GM21619 (cell line): ENCODE data around the gene DDX51.
A peak's percentile ranks its signal among the peaks of the same experiment; 100 is the strongest.
"Not testable (repeated sequence)": the region's sequence is repeated elsewhere in the genome, so short reads cannot be mapped to it uniquely, and the experiment has no call there.

ENCODE experiments used
- ATAC-seq: cut with Tn5 transposase; IDR thresholded peaks from one replicate; pipeline ENCODE4 v1.9.1; 2021; ENCODE audit not compliant: unreplicated experiment

Gene DDX51

DNA sequence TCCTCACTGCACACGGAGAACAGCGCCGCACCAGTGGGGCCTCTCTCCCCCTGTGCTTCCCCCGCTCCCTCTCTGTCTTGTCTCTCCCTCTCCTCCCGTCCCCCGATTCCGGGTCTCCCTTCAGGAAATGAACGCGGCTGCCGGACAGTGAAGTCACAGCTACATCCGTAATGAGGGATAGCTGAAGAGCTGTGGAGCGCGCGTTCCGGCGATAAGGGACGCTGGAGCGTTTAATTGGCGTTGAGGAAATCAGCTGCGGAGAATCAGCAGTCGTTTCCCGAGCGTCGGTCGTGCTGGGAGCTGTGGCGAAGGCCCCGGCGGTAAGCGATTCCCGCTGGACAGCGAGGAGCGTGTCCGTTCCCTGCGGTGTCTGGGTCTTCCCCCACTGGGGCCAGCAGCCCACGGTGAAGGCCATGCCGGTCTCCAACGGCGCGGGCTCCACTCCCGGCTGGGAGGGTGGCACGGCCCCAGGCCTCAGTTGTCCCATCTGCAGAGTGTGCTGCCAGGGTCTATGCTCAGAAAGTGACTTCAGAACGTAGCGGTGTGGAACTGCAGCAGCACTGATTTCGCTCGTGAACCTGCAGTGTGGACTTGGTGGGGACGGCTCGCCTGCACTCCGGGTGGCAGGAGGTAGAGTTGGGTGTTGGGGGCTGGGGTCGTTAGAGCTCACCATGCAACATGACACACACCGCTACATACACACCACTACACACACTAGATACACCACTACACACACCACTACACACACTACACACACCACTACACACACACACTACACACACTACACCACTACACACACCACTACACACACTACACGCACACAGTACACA is 11.0 kb upstream of the DDX51 start:
- ATAC-seq, result no peak

DNA sequence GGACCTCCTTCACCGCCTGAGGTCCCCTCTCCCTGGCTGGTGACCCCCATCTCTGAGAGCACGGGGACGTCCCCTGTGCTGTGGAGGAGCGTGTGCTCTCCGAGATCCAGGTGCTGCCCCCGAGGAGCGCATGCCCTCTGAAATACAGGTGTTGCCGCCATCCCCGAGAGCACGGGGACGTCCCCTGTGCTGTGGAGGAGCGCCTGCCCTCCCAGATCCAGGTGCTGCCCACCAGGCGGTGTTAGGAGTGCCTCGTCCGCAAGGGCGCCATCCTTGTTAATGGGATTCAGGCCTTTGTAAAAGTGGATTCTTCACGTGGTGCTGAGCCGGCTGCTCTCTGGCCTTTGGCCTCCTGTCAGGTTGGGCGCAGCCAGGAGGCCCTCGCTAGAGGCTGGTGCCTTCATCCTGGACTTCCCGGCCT is 10.2 kb upstream of the DDX51 start:
- ATAC-seq, result peak; percentile 31

DNA sequence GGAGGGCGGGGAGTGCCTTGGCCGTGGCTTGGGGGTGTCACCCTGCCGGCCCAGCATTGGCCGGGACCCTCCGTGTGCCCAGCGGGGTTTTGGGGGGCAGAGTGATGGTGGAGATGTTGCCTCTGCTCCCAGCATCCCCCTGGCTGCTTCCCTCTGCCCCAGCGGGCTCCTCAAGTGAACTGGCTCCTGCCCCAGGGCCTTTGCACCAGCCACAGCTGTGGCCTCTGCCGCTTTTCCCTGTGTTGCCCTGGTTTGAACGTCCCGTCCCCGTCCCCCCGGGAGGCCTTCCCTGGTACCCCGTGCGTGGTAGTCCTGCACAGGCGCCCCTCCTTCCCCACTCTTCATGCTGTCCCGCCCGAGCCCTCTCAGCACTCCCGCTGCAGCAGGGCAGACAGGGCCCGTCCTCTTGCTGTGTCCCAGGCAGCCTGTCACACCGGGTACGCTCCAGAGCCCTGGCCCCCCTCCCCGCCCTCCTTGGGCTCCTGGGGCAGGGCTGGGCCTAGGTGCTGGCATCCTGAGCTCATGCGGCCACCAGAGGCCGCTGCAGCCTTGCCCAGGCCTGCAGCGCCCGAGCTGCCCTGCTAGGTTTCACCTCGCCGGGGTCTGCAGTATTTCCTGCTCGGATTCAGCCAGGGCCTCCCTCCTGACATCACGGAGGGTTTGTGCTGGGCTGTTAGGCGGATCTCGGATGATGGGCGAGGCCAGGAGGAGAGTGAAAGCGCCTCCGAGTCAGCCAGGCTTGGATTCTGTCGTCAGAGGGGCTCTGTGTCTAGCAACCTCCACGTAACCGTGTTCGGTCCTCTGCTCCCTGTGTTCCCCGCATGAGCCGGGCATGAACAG is 9.6 kb upstream of the DDX51 start:
- ATAC-seq, result peak; percentile 80

DNA sequence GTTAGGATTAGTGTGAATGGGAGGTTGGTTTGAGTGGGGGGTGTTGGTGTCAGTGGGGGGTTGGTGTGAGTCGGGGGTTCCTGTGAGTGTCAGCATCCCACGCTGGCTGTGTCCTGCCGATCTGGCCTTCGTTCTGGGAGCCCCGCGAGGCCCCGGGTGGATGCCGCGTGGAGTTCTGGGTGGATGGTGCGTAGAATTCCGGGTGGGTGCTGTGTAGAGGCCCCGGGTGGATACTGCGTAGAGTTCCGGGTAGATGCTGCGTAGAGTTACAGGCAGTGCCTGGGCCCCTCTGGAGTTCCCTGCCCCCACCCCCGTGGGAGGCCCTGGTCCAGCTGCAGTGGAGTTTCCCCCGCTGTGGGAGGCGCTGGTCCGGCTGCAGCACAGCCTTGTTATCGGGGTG is 8.8 kb upstream of the DDX51 start:
- ATAC-seq, result no peak

DNA sequence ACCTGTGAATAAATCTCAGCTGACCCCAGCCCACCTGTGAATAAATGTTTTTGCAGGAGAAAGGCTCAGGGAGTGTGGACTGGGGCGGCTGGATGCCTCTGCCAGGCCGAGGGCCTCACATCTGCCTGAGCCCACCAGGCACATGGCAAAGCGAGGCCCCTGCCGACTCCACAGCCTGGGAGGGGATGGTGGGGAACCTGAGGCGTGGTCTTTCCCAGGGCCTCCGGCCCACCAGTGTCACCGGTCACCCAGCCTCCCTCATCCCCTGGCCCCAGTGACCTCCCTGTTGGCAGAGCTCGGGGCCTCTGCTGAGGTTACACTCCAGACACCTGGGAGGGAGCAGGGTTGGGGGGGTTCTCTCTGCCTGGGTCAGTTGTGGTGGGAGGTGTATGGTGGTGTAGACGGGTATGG is 8.3 kb upstream of the DDX51 start:
- ATAC-seq, result no peak

DNA sequence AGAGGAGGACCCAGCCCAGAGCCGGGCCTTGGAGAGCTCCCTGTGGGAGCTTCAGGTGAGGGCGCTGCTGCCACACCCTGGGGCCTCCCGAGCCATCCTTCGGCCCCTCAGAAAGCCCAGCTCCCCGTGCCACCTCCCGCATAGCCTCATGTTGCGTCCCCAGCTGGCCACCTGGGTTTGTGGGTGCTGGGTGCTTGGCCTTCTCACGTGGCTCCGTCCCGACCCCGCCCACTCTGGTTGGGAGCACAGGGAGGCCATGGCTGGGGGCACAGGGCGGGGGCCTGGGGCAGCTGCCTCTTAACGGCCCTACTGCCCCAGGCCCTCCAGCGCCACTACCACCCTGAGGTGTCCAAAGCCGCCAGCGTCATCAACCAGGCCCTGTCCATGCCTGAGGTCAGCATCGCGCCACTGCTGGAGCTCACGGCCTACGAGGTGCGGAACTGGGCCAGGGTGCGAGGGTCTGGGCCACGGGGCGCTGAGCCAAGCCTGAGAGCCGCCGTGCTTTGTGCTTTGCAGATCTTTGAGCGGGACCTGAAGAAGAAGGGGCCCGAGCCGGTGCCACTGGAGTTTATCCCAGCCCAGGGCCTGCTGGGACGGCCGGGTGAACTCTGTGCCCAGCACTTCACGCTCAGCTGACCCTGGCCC is 7.8 kb upstream of the DDX51 start:
- no peak for ATAC-seq

DNA sequence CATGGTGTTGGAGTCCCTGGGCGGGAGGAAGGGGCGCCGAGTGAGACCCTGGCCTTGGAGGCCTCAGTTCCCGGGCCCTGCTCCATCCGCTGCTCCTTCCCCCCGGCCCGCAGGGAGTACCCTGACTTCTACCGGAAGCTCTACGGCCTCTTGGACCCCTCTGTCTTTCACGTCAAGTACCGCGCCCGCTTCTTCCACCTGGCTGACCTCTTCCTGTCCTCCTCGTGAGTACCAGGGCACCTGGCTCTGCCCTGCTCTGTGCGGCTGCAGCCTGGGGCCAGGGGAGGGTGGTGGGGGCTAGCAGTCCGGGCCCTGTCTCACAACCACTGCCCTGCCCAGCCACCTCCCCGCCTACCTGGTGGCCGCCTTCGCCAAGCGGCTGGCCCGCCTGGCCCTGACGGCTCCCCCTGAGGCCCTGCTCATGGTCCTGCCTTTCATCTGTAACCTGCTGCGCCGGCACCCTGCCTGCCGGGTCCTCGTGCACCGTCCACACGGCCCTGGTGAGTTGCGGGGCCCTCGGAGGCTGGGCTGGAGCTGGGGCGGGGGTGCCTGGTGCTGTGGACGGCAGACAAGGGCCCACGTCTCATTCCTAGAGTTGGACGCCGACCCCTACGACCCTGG is 7.1 kb upstream of the DDX51 start:
- ATAC-seq, result no peak

DNA sequence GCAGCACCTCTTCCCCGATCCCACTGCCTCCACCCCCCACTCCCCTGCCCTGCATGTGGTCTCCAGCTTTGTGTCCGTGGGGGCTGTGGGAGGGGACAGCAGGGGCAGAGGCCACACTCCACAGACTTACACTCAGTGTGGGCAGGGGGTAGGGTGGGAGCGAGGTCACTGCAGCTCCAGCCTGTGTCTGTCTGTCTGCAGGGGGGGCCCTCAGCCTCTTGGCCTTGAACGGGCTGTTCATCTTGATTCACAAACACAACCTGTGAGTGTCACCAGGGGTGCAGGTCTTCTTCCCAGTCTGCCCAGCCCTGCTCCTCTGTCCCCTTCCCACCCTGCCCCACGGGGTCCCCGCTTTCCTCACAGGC is 6.6 kb upstream of the DDX51 start:
- no peak for ATAC-seq

DNA sequence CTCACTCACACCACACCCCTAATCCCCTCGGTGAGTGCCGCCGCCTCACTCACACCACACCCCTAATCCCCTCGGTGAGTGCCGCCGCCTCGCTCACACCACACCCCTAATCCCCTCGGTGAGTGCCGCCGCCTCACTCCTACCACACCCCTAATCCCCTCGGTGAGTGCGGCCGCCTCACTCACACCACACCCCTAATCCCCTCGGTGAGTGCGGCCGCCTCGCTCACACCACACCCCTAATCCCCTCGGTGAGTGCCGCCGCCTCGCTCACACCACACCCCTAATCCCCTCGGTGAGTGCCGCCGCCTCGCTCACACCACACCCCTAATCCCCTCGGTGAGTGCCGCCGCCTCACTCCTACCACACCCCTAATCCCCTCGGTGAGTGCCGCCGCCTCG is 5.4 kb upstream of the DDX51 start:
- not testable (repeated sequence) for ATAC-seq

DNA sequence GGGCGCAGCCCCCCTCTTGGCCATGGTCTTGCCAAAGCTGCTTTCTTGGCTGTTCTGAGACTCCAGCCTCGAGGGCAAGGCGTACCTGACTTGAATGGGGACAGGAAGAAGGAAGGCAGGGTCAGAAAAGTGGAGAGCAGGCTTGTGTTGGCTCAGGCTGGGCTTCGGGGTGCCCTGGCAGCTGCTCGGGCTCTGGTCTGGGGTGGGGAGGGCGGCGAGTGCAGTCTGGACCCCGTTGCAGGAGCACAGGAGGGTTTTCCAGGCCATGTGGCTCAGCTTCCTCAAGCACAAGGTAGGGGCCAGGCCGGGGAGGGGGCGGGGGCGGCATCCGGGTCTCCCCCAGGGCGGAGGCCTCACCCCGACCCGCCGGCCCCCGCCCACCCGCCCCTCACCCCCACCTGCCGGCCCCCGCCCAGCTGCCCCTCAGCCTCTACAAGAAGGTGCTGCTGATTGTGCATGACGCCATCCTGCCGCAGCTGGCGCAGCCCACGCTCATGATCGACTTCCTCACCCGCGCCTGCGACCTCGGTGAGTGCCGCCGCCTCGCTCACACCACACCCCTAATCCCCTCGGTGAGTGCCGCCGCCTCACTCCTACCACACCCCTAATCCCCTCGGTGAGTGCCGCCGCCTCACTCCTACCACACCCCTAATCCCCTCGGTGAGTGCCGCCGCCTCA is 4.4 kb upstream of the DDX51 start:
- ATAC-seq, result no peak

DNA sequence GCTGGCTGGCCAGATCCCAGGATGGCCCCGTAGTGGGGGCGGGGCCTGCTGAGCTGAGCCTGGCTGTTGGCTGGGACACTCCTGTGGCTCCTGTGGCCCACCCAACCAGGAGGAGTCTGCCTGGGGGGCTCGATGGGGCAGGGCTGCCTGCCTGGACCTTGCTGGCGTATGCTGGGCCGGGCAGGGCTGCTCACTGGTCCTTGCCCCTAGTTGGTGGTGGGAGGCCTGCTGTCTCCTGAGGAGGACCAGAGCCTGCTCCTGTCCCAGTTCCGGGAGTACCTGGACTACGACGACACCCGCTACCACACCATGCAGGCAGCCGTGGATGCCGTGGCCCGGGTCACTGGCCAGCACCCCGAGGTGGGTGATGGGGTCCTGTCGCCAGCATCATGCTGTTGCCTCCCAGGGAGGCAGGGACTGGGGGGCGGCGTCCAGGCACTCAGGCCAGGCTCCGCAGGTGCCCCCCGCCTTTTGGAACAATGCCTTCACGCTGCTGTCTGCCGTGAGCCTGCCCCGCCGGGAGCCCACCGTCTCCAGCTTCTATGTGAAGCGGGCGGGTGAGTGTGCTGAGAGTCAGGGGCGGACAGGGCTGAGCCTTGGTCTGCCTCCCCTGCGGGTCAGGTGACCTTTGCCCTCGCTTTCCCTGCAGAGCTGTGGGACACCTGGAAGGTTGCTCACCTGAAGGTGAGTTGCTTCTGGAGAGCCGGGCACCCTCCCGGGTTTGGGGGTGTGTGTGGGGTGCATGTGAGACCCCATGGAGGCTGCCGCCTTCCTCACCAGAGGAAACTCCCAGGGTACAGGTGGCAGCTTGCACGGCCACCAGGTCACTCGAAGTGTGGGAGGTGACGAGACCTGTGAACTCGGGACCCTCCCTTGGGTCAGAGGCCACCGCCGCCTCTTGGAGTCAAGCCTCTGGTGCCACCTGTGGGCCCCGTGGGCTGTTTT is 3.6 kb upstream of the DDX51 start:
- ATAC-seq, result no peak

DNA sequence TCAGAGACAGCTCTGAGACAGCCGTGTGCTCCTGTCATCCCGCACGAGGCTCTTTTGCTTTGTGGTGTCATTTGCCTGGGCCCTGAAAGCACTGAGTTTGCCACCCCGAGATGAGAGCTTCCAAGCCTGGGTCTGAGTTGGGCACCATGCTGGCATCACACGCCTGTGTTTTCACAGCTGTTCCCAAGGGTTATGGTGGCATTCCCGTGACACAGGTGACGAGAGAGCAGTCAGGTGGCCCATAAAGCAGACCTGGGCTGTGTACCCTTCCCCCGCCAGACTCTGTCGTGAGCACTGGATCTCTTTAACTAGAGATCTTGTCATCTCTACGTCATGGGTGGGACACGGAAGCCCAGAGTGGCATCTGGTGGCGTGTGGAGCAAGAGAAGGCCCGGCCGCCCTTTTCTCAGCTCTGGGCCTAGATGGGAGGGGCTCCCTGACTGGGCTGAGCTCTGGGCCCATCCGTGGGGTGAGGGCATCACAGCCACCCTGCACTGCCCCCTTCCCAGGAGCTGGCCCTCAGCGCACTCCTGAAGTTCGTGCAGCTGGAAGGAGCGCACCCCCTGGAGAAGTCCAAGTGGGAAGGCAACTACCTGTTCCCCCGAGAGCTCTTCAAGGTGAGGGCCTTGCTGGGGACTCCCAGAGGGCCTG is 2.8 kb upstream of the DDX51 start:
- ATAC-seq, result no peak

DNA sequence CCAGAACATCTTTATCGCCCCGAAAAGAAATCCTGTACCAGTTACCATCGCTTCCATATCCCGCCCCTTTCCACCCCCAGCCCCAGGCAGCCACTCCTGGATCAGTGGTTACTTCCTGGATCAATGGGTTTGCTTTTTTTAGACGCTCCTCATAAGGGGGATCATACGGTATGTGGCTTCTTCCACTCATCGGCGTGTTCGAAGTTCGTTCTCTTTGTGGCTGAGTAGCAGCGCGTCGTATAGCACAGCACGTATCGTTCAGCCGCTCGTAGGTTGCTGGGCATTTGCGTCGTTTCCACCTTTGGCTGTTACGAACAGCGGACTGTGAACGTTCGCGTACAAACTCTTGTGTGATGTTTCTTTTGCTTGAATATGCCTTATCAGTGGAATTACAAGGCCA is 2.0 kb upstream of the DDX51 start:
- no peak for ATAC-seq

DNA sequence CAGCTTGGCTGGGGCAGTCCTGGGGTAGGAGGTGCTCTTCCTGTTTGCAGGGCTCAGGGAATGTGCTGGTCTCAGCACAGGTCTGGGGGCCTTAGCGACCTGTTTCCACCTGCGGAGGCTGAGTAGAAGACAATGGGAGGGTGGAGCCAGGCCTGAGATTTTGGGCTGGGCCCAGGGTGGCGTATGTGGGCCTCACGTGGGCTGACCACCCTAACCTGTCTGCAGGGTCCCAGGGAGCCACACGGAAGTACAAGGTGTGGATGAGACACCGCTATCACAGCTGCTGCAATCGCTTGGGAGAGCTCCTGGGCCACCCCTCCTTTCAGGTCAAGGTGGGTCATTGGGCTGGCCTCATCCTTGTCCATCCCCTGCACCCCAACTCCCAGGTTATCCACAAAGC is 1.2 kb upstream of the DDX51 start:
- ATAC-seq, result no peak

DNA sequence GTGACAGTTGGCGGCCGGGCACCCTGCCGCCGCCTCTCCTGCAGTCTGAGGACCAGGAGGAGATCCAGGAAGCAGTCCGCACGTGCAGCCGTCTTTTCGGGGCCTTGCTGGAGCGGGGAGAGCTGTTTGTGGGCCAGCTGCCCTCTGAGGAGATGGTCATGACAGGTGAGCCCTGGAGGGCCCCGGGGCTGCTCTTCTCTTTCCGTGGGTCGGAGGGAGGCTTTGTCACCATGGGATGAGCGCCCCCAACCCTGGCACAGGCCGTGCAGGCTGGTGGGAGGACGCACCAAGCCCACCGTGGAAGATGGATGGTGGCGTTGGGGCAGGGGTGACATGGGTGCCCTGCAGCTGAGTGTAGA is 670 bp upstream of the DDX51 start:
- peak; percentile 2 for ATAC-seq

DNA sequence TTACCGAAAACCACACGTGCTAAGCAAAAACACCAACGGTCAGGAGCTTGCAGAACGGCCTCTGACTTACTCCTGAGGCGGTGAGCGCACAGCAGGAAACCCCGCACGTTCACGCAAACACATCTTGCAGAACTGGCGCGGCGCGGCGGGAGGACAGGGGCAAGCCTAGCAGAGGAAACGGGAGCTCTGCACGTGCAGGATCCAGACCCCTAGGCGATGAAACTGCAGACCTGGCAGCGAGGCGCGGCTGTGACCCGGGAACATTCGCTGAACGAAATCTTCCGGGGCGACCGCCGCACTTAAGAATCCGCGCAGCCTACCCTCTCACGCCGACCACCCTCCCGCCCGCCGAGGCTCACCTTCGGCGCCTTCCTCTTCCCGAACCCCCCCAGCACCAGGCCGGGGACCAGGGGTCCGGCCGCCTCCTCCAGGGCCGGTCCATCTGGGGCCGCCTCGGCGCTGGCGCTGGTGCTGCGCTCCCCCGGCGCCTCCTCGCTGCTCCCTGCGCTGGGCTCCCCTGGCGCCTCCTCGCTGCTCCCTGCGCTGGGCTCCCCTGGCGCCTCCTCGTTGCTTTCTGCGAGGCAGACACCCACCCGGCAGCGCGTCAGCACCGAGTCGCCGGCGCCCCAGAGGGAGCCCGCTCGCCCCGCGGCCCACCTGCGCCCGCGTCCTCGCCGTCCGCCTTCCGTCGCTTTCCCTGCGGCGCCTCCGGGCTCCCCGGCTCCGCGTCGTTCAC is 615 bp downstream of the DDX51 start:
- ATAC-seq, result peak; percentile 26

DNA sequence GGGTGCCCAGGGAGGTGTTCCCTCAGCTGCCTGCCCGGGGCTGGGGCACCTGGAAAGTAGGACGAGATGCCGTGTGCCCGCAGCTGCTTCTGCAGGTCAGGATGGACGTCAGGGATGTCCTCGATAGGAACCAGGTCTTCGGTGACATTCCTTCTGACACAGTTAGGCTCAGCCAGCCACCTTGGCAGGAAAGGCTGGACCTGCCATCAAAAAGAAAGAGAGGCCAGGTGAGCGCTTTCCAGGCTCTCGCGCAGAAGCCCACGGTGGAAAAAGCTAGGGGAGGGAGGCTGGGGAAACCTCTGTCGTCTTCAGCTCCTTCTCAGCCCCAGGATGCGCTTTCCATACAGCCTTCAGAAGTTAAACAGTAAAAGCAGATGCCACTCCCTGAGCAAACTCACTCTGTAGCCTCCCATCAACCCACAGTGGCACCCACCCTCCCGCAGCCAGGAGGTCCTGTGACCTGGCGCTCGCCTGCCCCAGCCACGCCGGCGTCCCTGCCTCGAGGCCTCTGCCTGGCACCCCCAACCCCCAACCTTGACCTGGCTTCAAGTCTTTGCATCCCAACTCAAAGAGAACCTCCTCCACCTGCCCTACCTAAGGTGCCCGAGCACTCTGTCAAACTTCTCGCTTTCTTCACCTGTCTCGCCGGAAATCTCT is 1.3 kb downstream of the DDX51 start:
- ATAC-seq, result no peak
